IMR-90 (cell line): ENCODE data around the gene SNX32. TPM values are rescaled to one million over a fixed set of nuclear protein-coding genes. Genes with fewer than 3 reads are reported as not detected.

ENCODE experiments used
- ATAC-seq: fragments of 200-7000 bp; cut with Tn5 transposase; 2 replicates; pipeline ENCODE4 v1.9.1; 2020; ENCODE audit warnings: low read depth, mild to moderate bottlenecking, moderate library complexity
- BruUV-seq: library from RNA; stranded (reverse); fragments of 400-500 nt; replicated peaks from 2 replicates; lab custom pipeline; 2021; lab: Mats Ljungman, UMichigan
- CTCF ChIA-PET: fragments of 300-600 bp; formaldehyde crosslinking; extraction: SDS; loops from one replicate; lab custom pipeline; 2021; ENCODE audit warnings: antibody characterized with exemption; lab: Yijun Ruan, JAX
- POLR2A ChIA-PET: fragments of 300-600 bp; sonication (Branson Sonifier 250); formaldehyde crosslinking; loops from one replicate; lab custom pipeline; 2022; ENCODE audit warnings: antibody characterized with exemption; ENCODE audit not compliant: unreplicated experiment; lab: Charles Lee
- DNase-seq: peaks from one replicate; pipeline ENCODE4 v3.0.0; 2013
- H2AFZ ChIP-seq: replicated peaks from 2 replicates; pipeline ENCODE3; 2013; ENCODE audit warnings: low read length, mild to moderate bottlenecking; ENCODE audit not compliant: poor library complexity
- H2AK5ac ChIP-seq: 2 replicates; pipeline ENCODE4 v1.6.1; 2013; ENCODE audit warnings: low read depth, low read length, inconsistent platforms
- H2AK9ac ChIP-seq: replicated peaks from 2 replicates; pipeline ENCODE3; 2013; ENCODE audit warnings: mild to moderate bottlenecking, low read depth, low read length, moderate library complexity; ENCODE audit not compliant: poor library complexity
- H2BK120ac ChIP-seq: 2 replicates; pipeline ENCODE4 v1.6.1; 2013; ENCODE audit warnings: low read depth, low read length, inconsistent platforms
- H2BK15ac ChIP-seq: 3 replicates; pipeline ENCODE4 v1.6.1; 2013; ENCODE audit warnings: low read depth, low read length, inconsistent platforms
- H2BK20ac ChIP-seq: 2 replicates; pipeline ENCODE4 v1.6.1; 2013; ENCODE audit warnings: low read depth, mild to moderate bottlenecking, inconsistent platforms, low read length, moderate library complexity
- H2BK5ac ChIP-seq: 2 replicates; pipeline ENCODE4 v1.6.1; 2013; ENCODE audit warnings: mild to moderate bottlenecking, low read depth, low read length, inconsistent platforms; ENCODE audit not compliant: poor library complexity, severe bottlenecking
- H3K14ac ChIP-seq: replicated peaks from 2 replicates; pipeline ENCODE4 v1.6.1; 2013; ENCODE audit warnings: low read depth, low read length, inconsistent platforms
- H3K18ac ChIP-seq: 2 replicates; pipeline ENCODE4 v1.6.1; 2013; ENCODE audit warnings: low read depth, low read length, control low read depth
- H3K23ac ChIP-seq: 2 replicates; pipeline ENCODE4 v1.6.1; 2013; ENCODE audit warnings: low read depth, low read length, inconsistent platforms
- H3K27ac ChIP-seq: 2 replicates; pipeline ENCODE4 v1.5.1; 2013; ENCODE audit warnings: mild to moderate bottlenecking, control low read depth, low read length; ENCODE audit not compliant: insufficient read depth
- H3K27me3 ChIP-seq: 2 replicates; pipeline ENCODE4 v1.6.1; 2013; ENCODE audit warnings: low read length; ENCODE audit not compliant: control insufficient read depth, insufficient read depth
- H3K36me3 ChIP-seq: 2 replicates; pipeline ENCODE4 v1.6.1; 2013; ENCODE audit warnings: low read length, mixed read lengths; ENCODE audit not compliant: control insufficient read depth, insufficient read depth
- H3K4ac ChIP-seq: 2 replicates; pipeline ENCODE4 v1.6.1; 2013; ENCODE audit warnings: low read depth, low read length, inconsistent platforms
- H3K4me1 ChIP-seq: 2 replicates; pipeline ENCODE4 v1.6.1; 2013; ENCODE audit warnings: low read length, mixed read lengths; ENCODE audit not compliant: control insufficient read depth, insufficient read depth
- H3K4me2 ChIP-seq: 2 replicates; pipeline ENCODE4 v1.6.1; 2013; ENCODE audit warnings: low read depth, mild to moderate bottlenecking, control low read depth, low read length, moderate library complexity
- H3K4me3 ChIP-seq: 2 replicates; pipeline ENCODE4 v1.5.1; 2013; ENCODE audit warnings: low read depth, mild to moderate bottlenecking, control low read depth, low read length, moderate library complexity; ENCODE audit not compliant: insufficient read depth
- H3K56ac ChIP-seq: 2 replicates; pipeline ENCODE4 v1.6.1; 2013; ENCODE audit warnings: low read length, inconsistent platforms; ENCODE audit not compliant: insufficient read depth; ENCODE audit errors: extremely low read depth
- H3K79me1 ChIP-seq, 2 experiments: 2 replicates each; pipeline ENCODE4 v1.6.1; 2013; ENCODE audit warnings: low read length in 2 of 2, inconsistent platforms in 1 of 2, low read depth in 1 of 2
- H3K9ac ChIP-seq: 2 replicates; pipeline ENCODE4 v1.6.1; 2013; ENCODE audit warnings: low read depth, low read length, control low read depth
- H3K9me1 ChIP-seq: 2 replicates; pipeline ENCODE4 v1.6.1; 2013; ENCODE audit warnings: low read length, inconsistent platforms; ENCODE audit not compliant: insufficient read depth
- H3K9me3 ChIP-seq: 2 replicates; pipeline ENCODE4 v1.6.1; 2013; ENCODE audit warnings: low read length; ENCODE audit not compliant: control insufficient read depth, insufficient read depth
- H4K20me1 ChIP-seq: 2 replicates; pipeline ENCODE4 v1.6.1; 2013; ENCODE audit warnings: low read length, inconsistent platforms; ENCODE audit not compliant: insufficient read depth
- H4K5ac ChIP-seq: 2 replicates; pipeline ENCODE4 v1.6.1; 2013; ENCODE audit warnings: mild to moderate bottlenecking, low read depth, low read length, control low read depth
- H4K8ac ChIP-seq, 2 experiments: 2 replicates each; pipeline ENCODE4 v1.6.1; 2013; ENCODE audit warnings: low read depth in 2 of 2, low read length in 2 of 2, control low read depth in 1 of 2, inconsistent platforms in 1 of 2
- H4K91ac ChIP-seq: 2 replicates; pipeline ENCODE4 v1.6.1; 2013; ENCODE audit warnings: low read depth, low read length, inconsistent platforms; ENCODE audit not compliant: insufficient read depth
- POLR2A ChIP-seq: IDR thresholded peaks from 2 replicates; pipeline ENCODE4 v1.6.1; 2012; ENCODE audit warnings: mild to moderate bottlenecking, low read depth, low read length
- WGBS, 2 experiments: methylation state at CpG; one replicate each; pipeline versions ENCODE4 v1.1.5 to v1.1.7; 2013; ENCODE audit warnings: missing lambda C conversion rate in 2 of 2; ENCODE audit not compliant: insufficient read length in 1 of 2; ENCODE audit errors: extremely low coverage in 2 of 2; 5-methylcytosine and 5-hydroxymethylcytosine counted together
- dilution Hi-C: fragments of 300-500 bp; cut with HindIII; formaldehyde crosslinking; loops from one replicate; pipeline ENCODE4 v1.14.3; 2018; ENCODE audit warnings: low sequenced_read_pairs; ENCODE audit not compliant: unreplicated experiment
- in situ Hi-C: fragments of 300-500 bp; cut with MboI; formaldehyde crosslinking; loops from 3 replicates; pipeline ENCODE4 v1.14.3; 2019; ENCODE audit warnings: low sequenced_read_pairs, inconsistent platforms, mixed read lengths
- intact Hi-C: fragments of 100-400 bp; cut with micrococcal nuclease; formaldehyde crosslinking; loops from 2 replicates; pipeline ENCODE4 v1.10.0; 2022
- polyA plus RNA-seq, 3 experiments: library from polyadenylated mRNA; depleted of rRNA; stranded (reverse); fragments of >200 nt; gene quantifications; 2 replicates each; pipeline ENCODE4 v1.2.3, GENCODE V29; 2012; ENCODE audit warnings: low replicate concordance in 1 of 3
- total RNA-seq: library from RNA; depleted of rRNA; stranded (reverse); fragments of >200 nt; gene quantifications from 2 replicates; pipeline ENCODE4 v1.2.3, GENCODE V29; 2012
- TF ChIP-seq, protein P1 (sequence below): conservative IDR thresholded peaks from 2 replicates; pipeline ENCODE4 v1.5.1; 2012; ENCODE audit warnings: mild to moderate bottlenecking, low read depth, low read length, improper control_type of control experiment
- TF ChIP-seq, protein P2 (sequence below): fragments of 150-350 bp; IDR thresholded peaks from 2 replicates; pipeline ENCODE4 v1.6.1; 2017; ENCODE audit warnings: mild to moderate bottlenecking, antibody characterized with exemption, low read length, low read depth

SNX32 gene
- total and polyA plus RNA-seq, 2 of the 4 experiments (the other 2 are of a cell fraction) = 0.36 to 0.79 TPM

DNA sequence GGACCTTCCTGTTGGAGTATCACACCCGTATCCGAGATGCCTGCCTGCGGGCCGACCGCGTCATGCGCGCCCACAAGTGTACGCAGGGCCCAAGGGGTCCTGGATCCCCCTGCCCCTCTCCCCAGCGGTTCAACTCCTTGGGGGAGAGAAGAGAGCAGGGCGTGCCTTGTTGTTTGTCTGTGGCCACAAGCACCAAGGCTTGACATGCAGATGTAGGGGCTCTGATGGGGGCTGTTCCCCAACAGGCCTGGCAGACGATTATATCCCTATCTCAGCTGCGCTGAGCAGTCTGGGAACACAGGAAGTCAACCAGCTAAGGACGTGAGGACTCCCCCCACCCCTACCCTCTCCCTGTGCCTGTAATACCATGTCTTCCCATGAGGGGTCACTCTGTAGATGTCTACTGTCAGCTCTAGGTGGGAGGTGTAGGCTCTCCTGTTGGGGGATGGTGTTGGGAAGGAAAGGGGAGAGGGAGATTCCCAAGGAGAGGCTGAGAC lies 17.4 kb downstream of the SNX32 start:
- H3K4ac ChIP-seq = no peak overlapping the region
- no CpG with 5 or more reads among the region's 14 CpGs for WGBS, 2 experiments
- no peak overlapping the region for H2BK120ac ChIP-seq
- ChIA-PET POLR2A (no interaction called here), CTCF (interaction anchor here (0.7 to 1.1 kb wide), 2 partner anchors 14 to 33 kb away, joined by 3 read pairs; no protein-coding TSS in a partner anchor)
- no peak overlapping the region for H3K14ac ChIP-seq
- TF ChIP-seq, protein P1, sequence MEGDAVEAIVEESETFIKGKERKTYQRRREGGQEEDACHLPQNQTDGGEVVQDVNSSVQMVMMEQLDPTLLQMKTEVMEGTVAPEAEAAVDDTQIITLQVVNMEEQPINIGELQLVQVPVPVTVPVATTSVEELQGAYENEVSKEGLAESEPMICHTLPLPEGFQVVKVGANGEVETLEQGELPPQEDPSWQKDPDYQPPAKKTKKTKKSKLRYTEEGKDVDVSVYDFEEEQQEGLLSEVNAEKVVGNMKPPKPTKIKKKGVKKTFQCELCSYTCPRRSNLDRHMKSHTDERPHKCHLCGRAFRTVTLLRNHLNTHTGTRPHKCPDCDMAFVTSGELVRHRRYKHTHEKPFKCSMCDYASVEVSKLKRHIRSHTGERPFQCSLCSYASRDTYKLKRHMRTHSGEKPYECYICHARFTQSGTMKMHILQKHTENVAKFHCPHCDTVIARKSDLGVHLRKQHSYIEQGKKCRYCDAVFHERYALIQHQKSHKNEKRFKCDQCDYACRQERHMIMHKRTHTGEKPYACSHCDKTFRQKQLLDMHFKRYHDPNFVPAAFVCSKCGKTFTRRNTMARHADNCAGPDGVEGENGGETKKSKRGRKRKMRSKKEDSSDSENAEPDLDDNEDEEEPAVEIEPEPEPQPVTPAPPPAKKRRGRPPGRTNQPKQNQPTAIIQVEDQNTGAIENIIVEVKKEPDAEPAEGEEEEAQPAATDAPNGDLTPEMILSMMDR = peak; percentile 27
- TF ChIP-seq, protein P2, sequence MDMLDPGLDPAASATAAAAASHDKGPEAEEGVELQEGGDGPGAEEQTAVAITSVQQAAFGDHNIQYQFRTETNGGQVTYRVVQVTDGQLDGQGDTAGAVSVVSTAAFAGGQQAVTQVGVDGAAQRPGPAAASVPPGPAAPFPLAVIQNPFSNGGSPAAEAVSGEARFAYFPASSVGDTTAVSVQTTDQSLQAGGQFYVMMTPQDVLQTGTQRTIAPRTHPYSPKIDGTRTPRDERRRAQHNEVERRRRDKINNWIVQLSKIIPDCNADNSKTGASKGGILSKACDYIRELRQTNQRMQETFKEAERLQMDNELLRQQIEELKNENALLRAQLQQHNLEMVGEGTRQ = no peak
- peak; percentile 35; the same call in 1 of the 2 replicates for TF ChIP-seq POLR2A
- no peak overlapping the region for H4K91ac ChIP-seq
- H3K4me1 ChIP-seq = peaks cover 3% of the 10 kb centered on the region; the same call in 1 of the 2 replicates
- no peak overlapping the region for H2BK5ac ChIP-seq
- in situ Hi-C loops = no loop called here
- H3K36me3 ChIP-seq = peaks cover 53% of the 10 kb centered on the region
- peak overlapping the region; percentile 34 for H2AFZ ChIP-seq
- no peak overlapping the region for H3K27ac ChIP-seq
- no peak for DNase-seq
- intact Hi-C loops = no loop called here
- H3K9me3 ChIP-seq = no peaks in the 10 kb centered on the region
- H2BK15ac ChIP-seq = no peak overlapping the region
- H3K4me3 ChIP-seq = no peak overlapping the region
- H3K79me1 ChIP-seq = peaks cover 20 to 48% of the 10 kb centered on the region in 2 experiments
- no peak overlapping the region for H3K4me2 ChIP-seq
- no peak overlapping the region for H3K18ac ChIP-seq
- H3K56ac ChIP-seq = no peak overlapping the region
- H3K27me3 ChIP-seq = no peaks in the 10 kb centered on the region
- ATAC-seq = peak; percentile 24
- no peak overlapping the region for H2BK20ac ChIP-seq
- dilution Hi-C loops = no loop called here
- no TSS peak for BruUV-seq
- H3K9ac ChIP-seq = no peak overlapping the region
- H4K8ac ChIP-seq = no peak overlapping the region
- no peak overlapping the region for H2AK5ac ChIP-seq
- peaks cover 27% of the 10 kb centered on the region for H3K9me1 ChIP-seq
- H2AK9ac ChIP-seq = peak overlapping the region; percentile 71
- H4K5ac ChIP-seq = no peak overlapping the region
- H4K20me1 ChIP-seq = peaks cover 62% of the 10 kb centered on the region
- no peak overlapping the region for H3K23ac ChIP-seq
